RWPE2 (cell line): ENCODE results near the gene KSR1.

ENCODE experiments used
- ATAC-seq: fragments of 200-7000 bp; cut with Tn5 transposase; 3 replicates; pipeline ENCODE4 v1.9.1; 2021; ENCODE audit warnings: low read depth
- DNase-seq: peaks from one replicate; pipeline ENCODE4 v3.0.0-alpha.2; 2020; ENCODE audit warnings: low spot score
- H3K27ac ChIP-seq: fragments of 450-650 bp; 2 replicates; pipeline ENCODE4 v1.5.1; 2017; ENCODE audit warnings: mild to moderate bottlenecking; ENCODE audit not compliant: poor library complexity, severe bottlenecking
- H3K27me3 ChIP-seq: fragments of 250-450 bp; sonication (Bioruptor Pico); 2 replicates; pipeline ENCODE4 v1.5.1; 2021; ENCODE audit warnings: mild to moderate bottlenecking, moderate library complexity; ENCODE audit not compliant: insufficient read depth, poor library complexity, severe bottlenecking
- H3K36me3 ChIP-seq: fragments of 250-450 bp; sonication (Bioruptor Pico); 2 replicates; pipeline ENCODE4 v1.5.1; 2020; ENCODE audit warnings: low read depth, mild to moderate bottlenecking, moderate library complexity
- H3K4me1 ChIP-seq: fragments of 250-450 bp; sonication (Bioruptor Pico); 2 replicates; pipeline ENCODE4 v1.5.1; 2021; ENCODE audit warnings: mild to moderate bottlenecking, moderate library complexity; ENCODE audit not compliant: insufficient read depth, poor library complexity, severe bottlenecking
- H3K4me3 ChIP-seq: fragments of 250-450 bp; sonication (Bioruptor Pico); 2 replicates; pipeline ENCODE4 v1.5.1; 2021; ENCODE audit warnings: mild to moderate bottlenecking, moderate library complexity; ENCODE audit not compliant: severe bottlenecking
- H3K9me3 ChIP-seq: fragments of 250-450 bp; sonication (Bioruptor Pico); 2 replicates; pipeline ENCODE4 v1.5.1; 2021; ENCODE audit warnings: mild to moderate bottlenecking, moderate library complexity; ENCODE audit not compliant: severe bottlenecking
- TF ChIP-seq, protein P1 (sequence below): fragments of 450-650 bp; IDR thresholded peaks from one replicate; pipeline ENCODE4 v1.5.1; 2017; ENCODE audit warnings: mild to moderate bottlenecking, moderate library complexity; ENCODE audit not compliant: poor library complexity, severe bottlenecking

Gene KSR1

DNA sequence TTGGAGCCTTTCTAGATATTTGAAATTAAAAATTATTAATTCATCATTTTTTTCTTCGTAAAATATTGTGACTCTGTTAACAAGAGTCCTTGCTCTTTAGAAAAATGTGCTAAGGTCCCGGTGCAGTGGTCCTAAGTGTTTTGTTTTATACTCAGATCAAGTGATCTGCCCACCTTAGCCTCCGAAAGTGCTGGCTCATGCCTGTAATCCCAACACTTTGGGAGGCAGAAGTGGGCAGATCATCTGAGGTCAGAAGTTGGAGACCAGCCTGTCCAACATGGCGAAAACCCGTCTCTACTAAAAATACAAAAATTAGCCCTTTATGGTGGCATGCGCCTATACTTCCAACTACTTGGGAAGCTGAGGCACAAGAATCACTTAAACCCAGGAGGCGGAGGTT is 92.1 kb downstream of the KSR1 start:
- Histone ChIP-seq H3K36me3 (no peaks in the 10 kb centered on the region), H3K9me3 (no peaks in the 10 kb centered on the region), H3K4me1 (peaks cover 29% of the 10 kb centered on the region), H3K27me3 (no peaks in the 10 kb centered on the region), H3K27ac (no peak overlapping the region), H3K4me3 (no peak overlapping the region)
- TF ChIP-seq, protein P1, sequence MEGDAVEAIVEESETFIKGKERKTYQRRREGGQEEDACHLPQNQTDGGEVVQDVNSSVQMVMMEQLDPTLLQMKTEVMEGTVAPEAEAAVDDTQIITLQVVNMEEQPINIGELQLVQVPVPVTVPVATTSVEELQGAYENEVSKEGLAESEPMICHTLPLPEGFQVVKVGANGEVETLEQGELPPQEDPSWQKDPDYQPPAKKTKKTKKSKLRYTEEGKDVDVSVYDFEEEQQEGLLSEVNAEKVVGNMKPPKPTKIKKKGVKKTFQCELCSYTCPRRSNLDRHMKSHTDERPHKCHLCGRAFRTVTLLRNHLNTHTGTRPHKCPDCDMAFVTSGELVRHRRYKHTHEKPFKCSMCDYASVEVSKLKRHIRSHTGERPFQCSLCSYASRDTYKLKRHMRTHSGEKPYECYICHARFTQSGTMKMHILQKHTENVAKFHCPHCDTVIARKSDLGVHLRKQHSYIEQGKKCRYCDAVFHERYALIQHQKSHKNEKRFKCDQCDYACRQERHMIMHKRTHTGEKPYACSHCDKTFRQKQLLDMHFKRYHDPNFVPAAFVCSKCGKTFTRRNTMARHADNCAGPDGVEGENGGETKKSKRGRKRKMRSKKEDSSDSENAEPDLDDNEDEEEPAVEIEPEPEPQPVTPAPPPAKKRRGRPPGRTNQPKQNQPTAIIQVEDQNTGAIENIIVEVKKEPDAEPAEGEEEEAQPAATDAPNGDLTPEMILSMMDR: no peak
- no peak for DNase-seq
- no peak for ATAC-seq

DNA sequence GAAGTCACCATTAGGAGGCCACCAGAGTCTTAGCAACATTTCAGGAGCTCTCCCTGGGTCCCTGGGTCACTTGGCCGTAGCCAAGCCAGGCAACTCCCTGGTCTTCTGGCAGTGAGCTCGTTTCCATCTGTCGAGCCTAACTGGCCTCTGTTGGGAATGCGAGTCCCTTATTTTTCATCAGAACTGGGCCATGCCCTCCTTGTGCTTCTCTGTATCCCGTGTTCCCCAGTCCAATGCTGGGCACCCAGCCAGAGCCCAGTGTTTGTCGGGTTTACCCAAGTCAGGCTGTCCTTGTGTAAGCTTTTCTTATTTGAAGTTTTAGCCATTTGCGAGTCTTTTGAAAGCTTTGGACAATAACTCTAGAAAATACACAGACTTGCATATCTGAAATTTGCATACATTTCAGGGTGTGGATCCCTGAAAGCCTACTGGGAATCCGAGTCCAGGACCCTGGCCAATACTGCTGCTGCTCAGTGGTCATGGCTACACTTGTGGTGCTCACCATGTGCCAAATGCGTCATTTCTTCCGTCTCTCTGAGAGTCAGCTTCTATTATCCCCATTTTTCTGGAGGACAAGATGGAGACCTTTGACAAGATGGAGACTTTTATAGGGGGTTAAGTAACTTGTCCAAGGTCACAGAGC is 93.1 kb downstream of the KSR1 start:
- H3K27ac ChIP-seq: no peak overlapping the region
- H3K36me3 ChIP-seq: no peaks in the 10 kb centered on the region
- DNase-seq: no peak
- H3K4me1 ChIP-seq: peaks cover 29% of the 10 kb centered on the region
- H3K9me3 ChIP-seq: no peaks in the 10 kb centered on the region
- H3K4me3 ChIP-seq: no peak overlapping the region
- no peak for ATAC-seq
- no peaks in the 10 kb centered on the region for H3K27me3 ChIP-seq
- TF ChIP-seq, protein P1: no peak

DNA sequence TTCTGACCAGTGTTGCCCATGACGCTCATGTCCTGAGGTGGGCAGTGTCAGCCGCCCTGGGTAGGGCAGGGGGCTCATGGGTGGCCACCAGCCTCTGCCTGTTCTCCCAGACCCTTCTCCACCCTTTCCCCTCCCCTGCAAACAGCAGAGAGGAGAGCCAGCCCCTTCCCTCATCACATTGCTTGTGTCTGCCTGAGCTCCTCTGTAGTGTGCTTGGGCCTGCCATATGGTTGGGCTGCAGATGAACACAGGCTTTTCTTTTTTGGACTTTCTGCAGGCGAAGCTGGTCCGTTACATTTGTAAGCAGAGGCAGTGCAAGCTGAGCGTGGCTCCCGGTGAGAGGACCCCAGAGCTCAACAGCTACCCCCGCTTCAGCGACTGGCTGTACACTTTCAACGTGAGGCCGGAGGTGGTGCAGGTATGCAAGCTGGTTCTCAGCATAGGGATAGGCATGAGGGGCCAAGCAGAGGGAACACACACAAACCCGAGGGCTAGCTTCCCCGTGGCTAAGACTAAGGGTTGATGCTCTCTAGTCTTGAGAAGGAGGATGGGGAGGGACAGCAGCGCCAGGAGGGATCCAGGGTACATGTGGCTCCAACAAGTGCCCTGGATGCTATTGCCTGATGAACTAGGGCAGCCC is 94.2 kb downstream of the KSR1 start:
- H3K27me3 ChIP-seq: no peaks in the 10 kb centered on the region
- no peak overlapping the region for H3K27ac ChIP-seq
- ATAC-seq (no peak), DNase-seq (no peak)
- H3K36me3 ChIP-seq: no peaks in the 10 kb centered on the region
- no peak overlapping the region for H3K4me3 ChIP-seq
- TF ChIP-seq, protein P1: no peak
- no peaks in the 10 kb centered on the region for H3K9me3 ChIP-seq
- H3K4me1 ChIP-seq: peaks cover 23% of the 10 kb centered on the region

DNA sequence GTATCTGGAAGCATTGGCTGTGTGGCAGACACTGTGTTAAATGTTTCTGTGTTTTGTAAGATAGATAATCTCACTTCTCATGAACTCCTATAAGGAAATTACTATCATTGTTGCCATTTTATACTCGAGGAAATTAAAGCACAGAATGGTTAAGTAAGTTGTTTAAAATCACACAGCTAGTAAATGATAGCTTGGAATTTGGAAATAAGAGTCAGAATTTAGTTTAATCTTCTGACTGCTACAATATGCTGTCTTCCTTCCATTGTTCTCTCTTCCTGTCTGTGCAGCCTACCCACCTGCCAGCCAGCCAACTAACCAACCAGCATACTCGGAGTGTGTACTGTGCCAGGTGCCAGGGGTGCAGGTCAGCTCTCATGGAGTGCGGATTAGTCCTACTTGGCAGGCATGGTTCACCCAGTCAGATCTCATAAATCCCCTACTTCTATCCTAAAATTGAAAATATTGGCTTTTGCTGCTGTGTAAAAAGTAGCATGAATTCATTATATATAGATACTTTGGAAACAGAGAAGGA is 94.8 kb downstream of the KSR1 start:
- no peak for DNase-seq
- peaks cover 22% of the 10 kb centered on the region for H3K4me1 ChIP-seq
- H3K4me3 ChIP-seq: no peak overlapping the region
- peak overlapping the region; percentile 28 for H3K27ac ChIP-seq
- H3K27me3 ChIP-seq: no peaks in the 10 kb centered on the region
- TF ChIP-seq, protein P1: no peak
- no peaks in the 10 kb centered on the region for H3K36me3 ChIP-seq
- no peaks in the 10 kb centered on the region for H3K9me3 ChIP-seq
- ATAC-seq: no peak
